DND-41 (cell line): Measurements from ENCODE around the gene GALNT18.

ENCODE experiments used
- EZH2 ChIP-seq: IDR thresholded peaks from 3 replicates; pipeline ENCODE4 v1.6.1; 2012; ENCODE audit warnings: borderline replicate concordance, low read depth, mild to moderate bottlenecking, moderate library complexity, low read length, inconsistent platforms; ENCODE audit not compliant: severe bottlenecking
- TF ChIP-seq, protein P1 (sequence below): IDR thresholded peaks from 2 replicates; pipeline ENCODE4 v1.5.1; 2012; ENCODE audit warnings: borderline replicate concordance, low read length, moderate library complexity, mild to moderate bottlenecking; ENCODE audit not compliant: poor library complexity, severe bottlenecking; ENCODE audit errors: extremely low read depth

DNA sequence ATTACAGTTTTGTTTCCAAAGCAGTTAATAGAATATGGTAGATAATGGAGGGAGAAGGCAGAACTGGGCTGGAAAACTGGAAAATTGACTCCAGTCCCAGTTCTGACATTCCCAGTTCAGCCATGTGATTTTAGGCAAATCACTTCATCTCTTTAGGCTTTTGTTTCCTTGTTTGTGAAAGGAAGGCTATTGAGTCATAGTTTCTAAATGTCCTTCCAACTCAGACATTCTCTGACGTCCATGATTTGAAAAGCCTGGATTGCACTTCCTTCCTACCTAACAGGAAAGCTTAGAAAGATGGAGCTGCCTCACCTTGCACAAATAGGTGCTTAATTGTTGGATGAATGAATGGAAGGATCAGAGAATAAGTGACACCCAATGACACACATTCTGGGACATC is 19.8 kb upstream of the GALNT18 start:
- TF ChIP-seq, protein P1, sequence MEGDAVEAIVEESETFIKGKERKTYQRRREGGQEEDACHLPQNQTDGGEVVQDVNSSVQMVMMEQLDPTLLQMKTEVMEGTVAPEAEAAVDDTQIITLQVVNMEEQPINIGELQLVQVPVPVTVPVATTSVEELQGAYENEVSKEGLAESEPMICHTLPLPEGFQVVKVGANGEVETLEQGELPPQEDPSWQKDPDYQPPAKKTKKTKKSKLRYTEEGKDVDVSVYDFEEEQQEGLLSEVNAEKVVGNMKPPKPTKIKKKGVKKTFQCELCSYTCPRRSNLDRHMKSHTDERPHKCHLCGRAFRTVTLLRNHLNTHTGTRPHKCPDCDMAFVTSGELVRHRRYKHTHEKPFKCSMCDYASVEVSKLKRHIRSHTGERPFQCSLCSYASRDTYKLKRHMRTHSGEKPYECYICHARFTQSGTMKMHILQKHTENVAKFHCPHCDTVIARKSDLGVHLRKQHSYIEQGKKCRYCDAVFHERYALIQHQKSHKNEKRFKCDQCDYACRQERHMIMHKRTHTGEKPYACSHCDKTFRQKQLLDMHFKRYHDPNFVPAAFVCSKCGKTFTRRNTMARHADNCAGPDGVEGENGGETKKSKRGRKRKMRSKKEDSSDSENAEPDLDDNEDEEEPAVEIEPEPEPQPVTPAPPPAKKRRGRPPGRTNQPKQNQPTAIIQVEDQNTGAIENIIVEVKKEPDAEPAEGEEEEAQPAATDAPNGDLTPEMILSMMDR, result no peak
- TF ChIP-seq EZH2, result no peak
